Measurements from ENCODE around the gene PPP2R5C.

- TF ChIP-seq CTCF (IDR thresholded peaks at IDR 0.05) (no peak), POLR2A (IDR thresholded peaks at IDR 0.05) (no peak)
Observed at GRCh38 chr14:101882141-101882935, 120.8 kb downstream of the PPP2R5C start.

Data from testis (tissue), 2 donors.